ENCODE measurements around the gene OSTM1.

Gene OSTM1, protein sequence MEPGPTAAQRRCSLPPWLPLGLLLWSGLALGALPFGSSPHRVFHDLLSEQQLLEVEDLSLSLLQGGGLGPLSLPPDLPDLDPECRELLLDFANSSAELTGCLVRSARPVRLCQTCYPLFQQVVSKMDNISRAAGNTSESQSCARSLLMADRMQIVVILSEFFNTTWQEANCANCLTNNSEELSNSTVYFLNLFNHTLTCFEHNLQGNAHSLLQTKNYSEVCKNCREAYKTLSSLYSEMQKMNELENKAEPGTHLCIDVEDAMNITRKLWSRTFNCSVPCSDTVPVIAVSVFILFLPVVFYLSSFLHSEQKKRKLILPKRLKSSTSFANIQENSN

GRCh38 chr6:108074359-108075144 lies at the start of gene OSTM1:
Gene OSTM1 (minus strand): TSS chr6:108074741. CDS start chr6:108074651, 90 bp downstream.
- peak within 1 kb of the TSS; percentile 52 for H3K4me3 ChIP-seq (ENCODE audit: low read depth, low read length)

GRCh38 chr6:108123946-108124345 lies 49.4 kb upstream of the OSTM1 start:
- no peak overlapping the region for H3K4me3 ChIP-seq (ENCODE audit: low read depth, low read length)

GRCh38 chr6:108123481-108123929 lies 49.0 kb upstream of the OSTM1 start:
- H3K4me3 ChIP-seq (ENCODE audit: low read depth, low read length) = no peak overlapping the region

GRCh38 chr6:108121612-108122011 lies 47.1 kb upstream of the OSTM1 start:
- no peak overlapping the region for H3K4me3 ChIP-seq (ENCODE audit: low read depth, low read length)

GRCh38 chr6:108120311-108120710 lies 45.8 kb upstream of the OSTM1 start:
- no peak overlapping the region for H3K4me3 ChIP-seq (ENCODE audit: low read depth, low read length)

GRCh38 chr6:108119769-108120141 lies 45.2 kb upstream of the OSTM1 start:
- H3K4me3 ChIP-seq (ENCODE audit: low read depth, low read length) = no peak overlapping the region

DNA sequence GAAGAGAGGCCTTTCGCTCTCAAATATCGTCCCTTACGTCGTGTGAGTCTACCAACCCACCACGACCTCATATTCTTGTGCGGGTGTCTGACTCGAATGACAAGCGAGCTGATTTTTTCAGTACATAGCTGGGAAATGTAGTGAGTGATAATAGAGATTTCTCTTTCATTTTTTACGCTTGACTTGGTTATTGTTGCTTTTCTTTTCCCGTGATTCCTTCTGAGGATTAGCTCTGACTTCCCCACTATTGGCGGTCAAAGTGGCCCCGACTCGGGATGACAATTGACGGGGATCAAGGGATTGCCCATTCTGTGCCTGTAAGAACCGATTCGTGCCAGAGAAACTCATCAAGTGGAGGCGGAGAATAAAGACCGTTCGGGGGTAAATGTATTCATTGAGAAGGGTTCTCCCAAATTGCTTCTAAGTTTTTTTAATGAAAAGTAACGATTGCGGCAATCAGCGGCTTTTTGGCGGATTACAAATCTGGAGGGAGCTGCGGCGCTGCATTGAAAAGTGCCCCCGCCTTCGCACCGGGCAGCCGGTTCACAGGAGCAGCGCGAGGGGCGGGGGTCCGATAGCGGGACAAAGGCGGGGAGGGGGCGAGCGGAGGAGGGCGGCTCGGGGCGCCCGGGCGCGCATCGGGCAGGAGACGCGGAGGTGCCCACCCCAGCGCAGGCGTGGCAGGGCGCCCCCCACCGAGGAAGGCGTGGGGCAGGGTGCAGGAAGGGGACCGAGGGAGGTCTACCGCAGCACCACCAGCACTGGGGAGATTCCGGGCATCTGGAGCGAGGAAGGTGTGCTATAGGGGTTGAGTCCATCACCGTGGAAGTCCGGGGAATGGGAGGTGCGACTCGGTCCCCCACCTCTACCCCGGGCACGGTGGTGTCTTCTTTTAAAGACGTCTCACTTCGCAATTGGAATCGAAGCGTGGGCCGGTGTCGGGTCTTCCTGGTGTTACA lies 44.5 kb upstream of the OSTM1 start:
- no peak overlapping the region for H3K4me3 ChIP-seq (ENCODE audit: low read depth, low read length)

- H3K4me3 ChIP-seq (ENCODE audit: low read depth, low read length) = no peak overlapping the region
Observed at GRCh38 chr6:108118359-108118724, 43.8 kb upstream of the OSTM1 start.

GRCh38 chr6:108117427-108118358 lies 43.2 kb upstream of the OSTM1 start:
- peak overlapping the region; percentile 25 for H3K4me3 ChIP-seq (ENCODE audit: low read depth, low read length)

DNA sequence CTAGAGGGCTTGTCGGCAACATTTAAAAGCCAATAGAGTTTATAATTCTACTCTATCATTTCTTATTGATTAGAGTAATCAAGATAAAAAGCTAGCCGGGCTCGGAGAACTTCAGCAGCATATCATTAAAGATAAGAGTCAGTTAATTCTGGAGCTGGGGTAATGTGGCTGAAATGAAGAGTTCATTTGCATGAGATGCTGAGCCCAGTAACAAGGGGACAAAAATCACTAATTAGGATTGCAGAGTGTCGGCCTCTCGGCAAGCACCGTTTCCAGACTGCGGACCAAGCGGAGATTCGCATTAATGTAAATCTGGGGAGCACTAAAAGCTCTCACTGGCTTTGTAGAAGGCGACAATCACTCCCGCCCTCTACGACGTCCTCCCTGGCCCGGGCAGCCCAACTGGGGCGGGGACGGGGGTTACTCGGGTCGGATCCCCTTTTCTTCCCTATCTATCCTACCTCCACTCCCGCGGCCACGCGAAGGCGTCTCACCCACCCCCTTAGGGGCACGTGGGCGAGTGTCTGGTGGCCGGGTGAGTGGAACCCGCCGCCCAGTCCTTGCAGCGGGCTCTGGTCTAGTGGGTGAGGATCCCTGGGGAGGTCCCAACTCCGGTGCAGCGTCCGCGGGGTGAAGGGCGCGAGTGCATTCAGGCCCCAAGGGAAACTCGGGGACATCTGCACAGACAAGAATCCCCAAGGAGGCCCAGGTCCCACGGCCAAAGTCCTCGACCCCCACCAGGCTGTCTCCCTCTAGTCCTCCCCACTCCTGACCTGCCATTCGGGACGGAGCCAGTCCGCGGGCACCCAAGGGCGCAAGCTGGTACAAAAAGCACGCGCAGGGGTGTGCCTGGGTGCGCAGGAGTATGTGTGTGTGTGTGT lies 42.2 kb upstream of the OSTM1 start:
- no peak overlapping the region for H3K4me3 ChIP-seq (ENCODE audit: low read depth, low read length)

- H3K4me3 ChIP-seq (ENCODE audit: low read depth, low read length) = no peak overlapping the region
Observed at GRCh38 chr6:108115598-108116058, 41.1 kb upstream of the OSTM1 start.

- H3K4me3 ChIP-seq (ENCODE audit: low read depth, low read length) = no peak overlapping the region
Observed at GRCh38 chr6:108114841-108115597, 40.5 kb upstream of the OSTM1 start.

DNA sequence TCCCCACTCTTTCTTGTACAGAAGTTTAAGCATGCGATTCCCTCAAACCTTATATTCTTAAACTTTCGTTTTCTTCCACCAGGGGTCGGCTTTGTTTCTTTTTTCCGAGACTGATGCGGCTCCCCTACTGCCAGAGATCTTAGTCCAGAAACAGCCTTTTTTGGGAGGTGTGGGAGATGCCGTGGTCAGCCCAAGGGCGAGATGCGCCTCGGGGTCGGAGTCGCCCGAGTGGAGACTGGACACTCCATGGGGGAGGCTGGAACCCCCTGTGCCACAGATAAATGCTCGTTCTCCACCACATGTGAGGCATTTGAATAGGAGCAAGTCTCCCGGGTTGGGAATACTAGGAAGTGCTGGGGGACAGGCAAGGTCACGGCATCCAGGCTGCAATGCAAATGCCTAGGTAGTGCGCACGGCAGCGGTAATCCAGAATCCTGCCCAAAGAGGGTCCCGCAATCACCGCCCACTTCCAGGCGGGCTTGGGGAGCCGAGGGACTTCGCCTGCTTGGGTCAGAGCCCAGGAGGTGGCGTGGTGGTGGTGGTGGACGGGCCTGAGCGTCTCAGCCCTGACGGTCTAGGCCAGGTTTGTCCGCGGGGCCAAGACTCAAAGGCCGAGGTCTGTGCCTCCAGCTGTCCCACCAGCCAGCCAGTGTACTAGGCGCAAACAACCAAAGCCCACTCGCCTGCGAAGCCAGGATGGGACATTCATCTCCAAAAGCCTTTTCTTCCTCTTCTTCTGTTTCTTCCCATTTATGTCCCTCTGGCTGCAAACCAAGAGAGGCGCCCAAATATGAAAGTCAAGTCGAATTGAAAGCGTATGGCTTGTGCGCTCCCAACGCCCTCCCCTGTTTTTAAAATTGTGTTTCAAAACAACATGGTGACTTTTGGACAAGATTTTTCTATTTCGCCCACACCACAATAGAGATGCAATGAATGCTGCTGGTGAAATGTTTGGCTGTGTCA lies 39.3 kb upstream of the OSTM1 start:
- H3K4me3 ChIP-seq (ENCODE audit: low read depth, low read length) = peak overlapping the region; percentile 21

DNA sequence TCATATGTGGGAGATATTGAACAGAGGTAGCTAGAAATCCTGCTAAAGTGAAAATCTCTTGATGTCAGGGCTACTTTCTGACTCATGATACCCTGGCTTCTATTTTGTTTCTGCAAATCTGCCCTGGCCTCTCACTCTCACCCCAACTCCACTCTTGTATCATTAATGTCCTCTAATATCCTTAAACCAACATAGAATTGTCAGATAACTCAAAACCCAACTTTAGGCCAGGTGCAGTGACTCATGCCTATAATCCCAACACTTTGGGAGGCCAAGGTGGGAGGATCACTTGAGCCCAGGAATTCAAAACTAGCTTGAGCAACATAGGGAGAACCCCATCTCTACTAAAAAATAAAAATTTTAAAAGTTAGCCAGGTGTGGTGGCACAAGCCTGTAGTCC lies 33.8 kb upstream of the OSTM1 start:
- no peak overlapping the region for H3K4me3 ChIP-seq (ENCODE audit: low read depth, low read length)

- H3K4me3 ChIP-seq (ENCODE audit: low read depth, low read length) = no peak overlapping the region
Observed at GRCh38 chr6:108107102-108107501, 32.6 kb upstream of the OSTM1 start.

- H3K4me3 ChIP-seq (ENCODE audit: low read depth, low read length) = no peak overlapping the region
Observed at GRCh38 chr6:108106694-108107093, 32.2 kb upstream of the OSTM1 start.

DNA sequence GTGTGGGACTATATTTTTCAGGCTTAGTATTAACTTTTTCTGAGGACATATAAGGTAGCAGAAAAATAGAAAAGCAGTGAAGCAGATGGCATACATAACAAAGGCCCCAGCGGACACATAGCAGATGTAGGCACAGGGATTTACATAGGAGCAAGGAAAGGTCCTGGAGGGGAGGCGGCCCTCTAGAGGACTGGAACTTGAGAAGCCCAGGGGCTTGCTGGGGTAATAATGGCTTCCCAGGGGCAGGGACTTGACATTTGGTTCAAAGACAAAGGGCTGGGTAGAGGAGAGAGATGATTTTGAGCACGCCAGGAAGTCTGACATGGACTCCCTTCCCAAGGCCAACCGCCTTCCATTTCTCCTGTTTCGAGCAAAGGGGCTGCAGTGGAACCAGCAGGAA lies 31.7 kb upstream of the OSTM1 start:
- H3K4me3 ChIP-seq (ENCODE audit: low read depth, low read length) = no peak overlapping the region

Data from iPS-11a (cell line).